Stimulated activated CD8-positive, alpha-beta memory T cell treated with anti-CD3 and anti-CD28 coated beads, Interleukin-7, amount 100 ng/mL, for 4 hours (primary cell): Measurements from ENCODE around the gene CSTA.
A peak's percentile ranks its signal among the peaks of the same experiment; 100 is the strongest.

Source experiments
- DNase-seq, 2 donors: peaks; one replicate each; pipeline ENCODE4 v3.0.0-alpha.2; 2020; ENCODE audit warnings: low read depth in 2 of 2

Gene CSTA

GRCh38 chr3:122377975-122378374 lies 52.9 kb downstream of the CSTA start:
- no peak for DNase-seq

- peak; percentile 75 to 78 for DNase-seq
Observed at GRCh38 chr3:122382888-122383666, 58.0 kb downstream of the CSTA start, which contains the start of gene MIX23. Gene MIX23, minus strand, starts transcription at chr3:122383231. Its CDS starts 7 bp downstream, at chr3:122383224.

GRCh38 chr3:122383771-122384697 lies 59.0 kb downstream of the CSTA start, which contains the start of gene FAM162A:
Gene FAM162A, plus strand, starts transcription at chr3:122384182. Its CDS starts 84 bp downstream, at chr3:122384266.
- peak; percentile 83 to 92 for DNase-seq

- DNase-seq: no peak
Observed at GRCh38 chr3:122387709-122388108, 62.7 kb downstream of the CSTA start.

GRCh38 chr3:122389197-122389596 lies 64.1 kb downstream of the CSTA start:
- DNase-seq: no peak

GRCh38 chr3:122389892-122390291 lies 64.8 kb downstream of the CSTA start:
- no peak for DNase-seq

GRCh38 chr3:122390665-122391064 lies 65.6 kb downstream of the CSTA start:
- no peak for DNase-seq
